HCT116 (cell line): ENCODE results near the gene RALGPS1. TPM values are rescaled to one million over a fixed set of nuclear protein-coding genes. Genes with fewer than 3 reads are reported as not detected.

Source experiments
- ATAC-seq: fragments of 200-7000 bp; cut with Tn5 transposase; 2 replicates; pipeline ENCODE4 v1.9.1; 2020; ENCODE audit warnings: mild to moderate bottlenecking, moderate library complexity
- BruUV-seq: library from RNA; stranded (reverse); fragments of 400-500 nt; replicated peaks from 2 replicates; lab custom pipeline; 2021; lab: Mats Ljungman, UMichigan
- CTCF ChIA-PET: fragments of 300-600 bp; sonication (Branson Sonifier 250); formaldehyde crosslinking; loops from one replicate; lab custom pipeline; 2021; ENCODE audit warnings: antibody characterized with exemption; lab: Charles Lee
- POLR2A ChIA-PET: fragments of 300-600, 350-600 bp; sonication (Branson Sonifier 250); formaldehyde crosslinking; loops from one replicate; lab custom pipeline; 2021; ENCODE audit warnings: antibody characterized with exemption; lab: Charles Lee
- RAD21 ChIA-PET, 2 experiments: fragments of 300-600 bp; sonication (Branson Sonifier 250); formaldehyde crosslinking; loops; one replicate each; lab custom pipeline; 2023; ENCODE audit warnings: low total read pairs in 2 of 2; ENCODE audit not compliant: uncharacterized antibody in 2 of 2, unreplicated experiment in 2 of 2, low non-redundant PET in 1 of 2; lab: Charles Lee
- DNase-seq: peaks from one replicate; pipeline ENCODE4 v3.0.0-alpha.2; 2010; ENCODE audit warnings: low read depth, low spot score
- H2AFZ ChIP-seq: fragments of 200-600 bp; shearing (Covaris generic), sonication (generic); 2 replicates; pipeline ENCODE4 v1.6.1; 2017; ENCODE audit warnings: low read depth, mixed run types, mixed read lengths, antibody characterized with exemption, low read length; ENCODE audit not compliant: poor library complexity, severe bottlenecking
- H3K27ac ChIP-seq: 2 replicates; pipeline ENCODE4 v1.5.1; 2012; ENCODE audit warnings: low read depth, low read length
- H3K27me3 ChIP-seq: fragments of 200-600 bp; sonication (generic); 2 replicates; pipeline ENCODE4 v1.6.1; 2016; ENCODE audit warnings: mixed run types, low read length, mixed read lengths; ENCODE audit not compliant: insufficient read depth
- H3K36me3 ChIP-seq, 2 experiments: fragments of 200-500 bp in 1 of 2; fragments of 200-600 bp in 1 of 2; sonication (Bioruptor generic) in 1 of 2; sonication (generic) in 1 of 2; 2 replicates each; pipeline versions ENCODE4 v1.5.1 to v1.6.1; 2014 to 2016; ENCODE audit warnings: low read length in 2 of 2, inconsistent platforms in 1 of 2, mixed read lengths in 1 of 2, mixed run types in 1 of 2; ENCODE audit not compliant: insufficient read depth in 2 of 2, control insufficient read depth in 1 of 2
- H3K4me1 ChIP-seq, 2 experiments: fragments of 200-600 bp in 1 of 2; sonication (generic) in 1 of 2; 2 replicates each; pipeline versions ENCODE4 v1.5.1 to v1.6.1; 2012 to 2017; ENCODE audit warnings: low read length in 2 of 2, inconsistent platforms in 1 of 2, mild to moderate bottlenecking in 1 of 2, mixed read lengths in 1 of 2, mixed run types in 1 of 2, moderate library complexity in 1 of 2; ENCODE audit not compliant: insufficient read depth in 2 of 2, control insufficient read depth in 1 of 2
- H3K4me2 ChIP-seq: fragments of 200-600 bp; sonication (generic); 2 replicates; pipeline ENCODE4 v1.6.1; 2017; ENCODE audit warnings: mixed run types, low read length, mixed read lengths
- H3K4me3 ChIP-seq, 2 experiments: fragments of 200-600 bp in 1 of 2; sonication (generic) in 1 of 2; replicated peaks in 1 of 2; 2 replicates each; pipeline ENCODE4 v1.5.1; 2011 to 2016; ENCODE audit warnings: low read length in 2 of 2, control low read depth in 1 of 2, low read depth in 1 of 2, mild to moderate bottlenecking in 1 of 2, mixed read lengths in 1 of 2, mixed run types in 1 of 2
- H3K79me2 ChIP-seq: fragments of 200-600 bp; sonication (generic); 2 replicates; pipeline ENCODE4 v1.6.1; 2017; ENCODE audit warnings: mild to moderate bottlenecking, mixed run types, low read length, moderate library complexity, mixed read lengths; ENCODE audit not compliant: insufficient read depth
- H3K9ac ChIP-seq: fragments of 200-600 bp; sonication (generic); 2 replicates; pipeline ENCODE4 v1.6.1; 2016; ENCODE audit warnings: low read length, mixed read lengths
- H3K9me2 ChIP-seq: fragments of 200-600 bp; sonication (generic), shearing (Covaris generic); 2 replicates; pipeline ENCODE4 v1.6.1; 2017; ENCODE audit warnings: mixed run types, mild to moderate bottlenecking, moderate library complexity; ENCODE audit not compliant: insufficient read depth
- H3K9me3 ChIP-seq, 2 experiments: fragments of 200-500 bp in 1 of 2; fragments of 200-600 bp in 1 of 2; sonication (Bioruptor generic) in 1 of 2; sonication (generic) in 1 of 2; 2 replicates each; pipeline ENCODE4 v1.6.1; 2014 to 2017; ENCODE audit warnings: low read length in 2 of 2, mixed read lengths in 2 of 2, inconsistent platforms in 1 of 2, low read depth in 1 of 2, mild to moderate bottlenecking in 1 of 2, mixed run types in 1 of 2, moderate library complexity in 1 of 2; ENCODE audit not compliant: control insufficient read depth in 1 of 2, insufficient read depth in 1 of 2
- H4K20me1 ChIP-seq: fragments of 200-600 bp; sonication (generic), shearing (Covaris generic); 2 replicates; pipeline ENCODE4 v1.6.1; 2017; ENCODE audit warnings: mixed run types, mild to moderate bottlenecking, moderate library complexity; ENCODE audit not compliant: insufficient read depth
- CBX3 ChIP-seq: IDR thresholded peaks from 2 replicates; pipeline ENCODE4 v1.6.1; 2012; ENCODE audit warnings: low read depth
- CEBPB ChIP-seq: IDR thresholded peaks from 2 replicates; pipeline ENCODE4 v1.6.1; 2012; ENCODE audit warnings: low read depth
- EGR1 ChIP-seq: IDR thresholded peaks from 2 replicates; pipeline ENCODE4 v1.6.1; 2012; ENCODE audit warnings: low read depth
- FOSL1 ChIP-seq: IDR thresholded peaks from 2 replicates; pipeline ENCODE4 v1.6.1; 2012; ENCODE audit warnings: low read depth
- JUND ChIP-seq: IDR thresholded peaks from 2 replicates; pipeline ENCODE4 v1.6.1; 2012
- POLR2A ChIP-seq: IDR thresholded peaks from 2 replicates; pipeline ENCODE4 v1.7.0; 2011; ENCODE audit warnings: borderline replicate concordance; ENCODE audit not compliant: insufficient read depth, insufficient read length; ENCODE audit errors: extremely low read depth
- RAD21 ChIP-seq: IDR thresholded peaks from 2 replicates; pipeline ENCODE4 v1.6.1; 2012; ENCODE audit warnings: low read depth, mild to moderate bottlenecking
- REST ChIP-seq: IDR thresholded peaks from 2 replicates; pipeline ENCODE4 v1.6.1; 2012; ENCODE audit warnings: low read depth
- SIN3A ChIP-seq: IDR thresholded peaks from 2 replicates; pipeline ENCODE4 v1.6.1; 2012; ENCODE audit warnings: low read depth
- SRF ChIP-seq: IDR thresholded peaks from 2 replicates; pipeline ENCODE4 v1.6.1; 2012; ENCODE audit warnings: low read depth
- TCF7L2 ChIP-seq: IDR thresholded peaks from 2 replicates; pipeline ENCODE4 v1.7.0; 2011; ENCODE audit warnings: borderline replicate concordance, inconsistent platforms; ENCODE audit not compliant: insufficient read depth, insufficient read length; ENCODE audit errors: extremely low read depth
- intact Hi-C: fragments of 100-400 bp; cut with micrococcal nuclease; formaldehyde crosslinking; loops from 2 replicates; pipeline ENCODE4 v1.10.0; 2022
- total RNA-seq: library from RNA; stranded (reverse); gene quantifications from one replicate; pipeline ENCODE4 v1.2.1, GENCODE V29; 2021; ENCODE audit not compliant: unreplicated experiment
- TF ChIP-seq, protein P1 (sequence below): IDR thresholded peaks from 2 replicates; pipeline ENCODE4 v1.6.1; 2012
- TF ChIP-seq, protein P2 (sequence below), 3 experiments: fragments of 200-600 bp in 1 of 3; sonication (generic) in 1 of 3; IDR thresholded peaks in 2 of 3; conservative IDR thresholded peaks in 1 of 3; 2 replicates each; pipeline ENCODE4 v1.5.1; 2012 to 2017; ENCODE audit warnings: low read depth in 2 of 3, low read length in 2 of 3, antibody characterized with exemption in 1 of 3, borderline replicate concordance in 1 of 3, control low read depth in 1 of 3, mild to moderate bottlenecking in 1 of 3, mixed read lengths in 1 of 3, mixed run types in 1 of 3, moderate library complexity in 1 of 3; ENCODE audit not compliant: insufficient read depth in 1 of 3
- TF ChIP-seq, protein P3 (sequence below): IDR thresholded peaks from 2 replicates; pipeline ENCODE4 v1.6.1; 2012

Gene RALGPS1
- total RNA-seq, 1 experiment from 2014 or later = 7.6 TPM

DNA sequence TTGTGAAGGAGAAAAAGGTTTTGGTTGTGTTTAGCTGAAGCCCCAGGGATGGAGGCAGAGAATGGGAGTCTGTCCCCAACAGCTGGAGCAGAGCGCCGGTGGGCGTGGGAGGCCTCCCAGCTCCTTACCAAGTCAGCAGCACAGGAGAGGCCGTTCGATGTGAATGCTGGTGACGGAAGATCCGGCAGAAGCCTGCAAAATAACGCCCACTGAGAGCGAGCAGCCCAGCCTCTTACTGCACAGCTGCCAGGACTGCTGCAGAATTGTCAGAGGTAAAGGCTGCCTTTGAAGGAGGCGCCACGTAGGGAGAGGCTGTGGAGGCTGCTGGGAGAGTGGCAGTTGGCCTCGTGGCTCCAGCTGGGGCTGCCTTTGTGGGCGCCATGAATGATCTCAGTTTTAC is 181.6 kb downstream of the RALGPS1 start:
- CTCF ChIA-PET = no interaction called here
- ATAC-seq = no peak
- RAD21 ChIA-PET = no interaction called here
- no peak overlapping the region for H3K4me2 ChIP-seq
- no peaks in the 10 kb centered on the region for H4K20me1 ChIP-seq
- no peak overlapping the region for H3K27ac ChIP-seq
- H3K4me3 ChIP-seq = no peak overlapping the region
- no TSS peak for BruUV-seq
- TF ChIP-seq, protein P1, sequence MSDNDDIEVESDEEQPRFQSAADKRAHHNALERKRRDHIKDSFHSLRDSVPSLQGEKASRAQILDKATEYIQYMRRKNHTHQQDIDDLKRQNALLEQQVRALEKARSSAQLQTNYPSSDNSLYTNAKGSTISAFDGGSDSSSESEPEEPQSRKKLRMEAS = no peak
- TF ChIP-seq CEBPB (no peak), RAD21 (no peak), FOSL1 (no peak), REST (no peak), SRF (no peak), POLR2A (no peak), EGR1 (no peak), TCF7L2 (no peak), JUND (no peak), SIN3A (no peak), CBX3 (no peak)
- TF ChIP-seq, protein P2, sequence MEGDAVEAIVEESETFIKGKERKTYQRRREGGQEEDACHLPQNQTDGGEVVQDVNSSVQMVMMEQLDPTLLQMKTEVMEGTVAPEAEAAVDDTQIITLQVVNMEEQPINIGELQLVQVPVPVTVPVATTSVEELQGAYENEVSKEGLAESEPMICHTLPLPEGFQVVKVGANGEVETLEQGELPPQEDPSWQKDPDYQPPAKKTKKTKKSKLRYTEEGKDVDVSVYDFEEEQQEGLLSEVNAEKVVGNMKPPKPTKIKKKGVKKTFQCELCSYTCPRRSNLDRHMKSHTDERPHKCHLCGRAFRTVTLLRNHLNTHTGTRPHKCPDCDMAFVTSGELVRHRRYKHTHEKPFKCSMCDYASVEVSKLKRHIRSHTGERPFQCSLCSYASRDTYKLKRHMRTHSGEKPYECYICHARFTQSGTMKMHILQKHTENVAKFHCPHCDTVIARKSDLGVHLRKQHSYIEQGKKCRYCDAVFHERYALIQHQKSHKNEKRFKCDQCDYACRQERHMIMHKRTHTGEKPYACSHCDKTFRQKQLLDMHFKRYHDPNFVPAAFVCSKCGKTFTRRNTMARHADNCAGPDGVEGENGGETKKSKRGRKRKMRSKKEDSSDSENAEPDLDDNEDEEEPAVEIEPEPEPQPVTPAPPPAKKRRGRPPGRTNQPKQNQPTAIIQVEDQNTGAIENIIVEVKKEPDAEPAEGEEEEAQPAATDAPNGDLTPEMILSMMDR (IDR thresholded peaks at IDR 0.05 in 2 of 3, conservative IDR thresholded peaks at IDR 0.05 in 1 of 3; ENCODE audit: borderline replicate concordance in 1 of 3, insufficient read depth in 1 of 3, low read depth in 2 of 3, low read length in 2 of 3) = no peak
- TF ChIP-seq, protein P3, sequence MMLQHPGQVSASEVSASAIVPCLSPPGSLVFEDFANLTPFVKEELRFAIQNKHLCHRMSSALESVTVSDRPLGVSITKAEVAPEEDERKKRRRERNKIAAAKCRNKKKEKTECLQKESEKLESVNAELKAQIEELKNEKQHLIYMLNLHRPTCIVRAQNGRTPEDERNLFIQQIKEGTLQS = no peak
- no peak overlapping the region for H2AFZ ChIP-seq
- no peaks in the 10 kb centered on the region for H3K36me3 ChIP-seq
- H3K9ac ChIP-seq = no peak overlapping the region
- H3K9me2 ChIP-seq = no peaks in the 10 kb centered on the region
- no peaks in the 10 kb centered on the region for H3K4me1 ChIP-seq
- H3K9me3 ChIP-seq = no peaks in the 10 kb centered on the region
- no peak for DNase-seq
- intact Hi-C loops = no loop called here
- no peaks in the 10 kb centered on the region for H3K27me3 ChIP-seq
- POLR2A ChIA-PET = no interaction called here
- no peaks in the 10 kb centered on the region for H3K79me2 ChIP-seq
